ENCODE data around the gene SBF1.

The SBF1 gene

GRCh38 chr22:50483977-50484853 is 9.4 kb upstream of the SBF1 start:
- peak; percentile 35 for DNase-seq

DNA sequence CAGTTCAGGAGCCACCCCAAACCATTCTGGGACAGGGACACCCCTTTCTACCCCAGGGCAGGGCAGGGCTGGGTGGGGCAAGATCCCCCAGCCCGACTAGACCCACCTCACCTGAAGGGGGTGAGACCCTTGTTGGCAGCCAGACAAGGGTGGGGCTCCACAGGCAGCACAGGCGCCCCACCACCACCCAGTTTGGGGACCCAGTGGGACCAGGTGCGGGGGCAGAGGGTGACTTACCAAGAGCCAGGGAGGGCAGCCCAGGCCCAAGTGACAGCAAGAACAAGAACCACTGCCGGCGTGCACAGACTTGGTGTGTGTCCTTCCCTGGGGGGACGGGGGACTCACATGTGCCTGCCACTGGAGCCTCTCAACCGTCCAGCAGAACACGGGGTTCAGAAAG is 8.7 kb upstream of the SBF1 start:
- no peak for DNase-seq

DNA sequence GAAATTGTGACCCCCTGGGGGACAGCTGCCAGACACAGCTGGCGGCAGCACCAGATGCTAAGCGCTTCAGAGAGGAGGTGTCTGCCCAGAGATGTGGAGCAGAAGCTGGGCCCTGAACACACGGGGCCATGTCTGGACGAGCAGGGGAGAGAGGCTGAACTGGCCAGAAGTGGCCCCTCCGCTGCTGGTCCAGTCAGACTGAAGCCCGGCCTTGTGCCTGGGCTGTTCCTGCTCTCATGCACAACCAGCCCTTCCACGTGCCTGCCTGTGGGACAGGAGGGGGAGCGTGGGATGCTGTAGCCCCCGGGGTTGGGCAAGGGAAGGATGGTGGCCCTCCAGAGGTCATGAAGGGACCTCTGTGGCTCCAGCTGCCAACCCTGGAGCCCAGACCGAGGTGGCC is 8.3 kb upstream of the SBF1 start:
- no peak for DNase-seq

- DNase-seq, result no peak
These were observed 7.6 kb upstream of the SBF1 start for GRCh38 chr22:50482107-50483074.

GRCh38 chr22:50481440-50482106 is 6.7 kb upstream of the SBF1 start, which contains the start of gene ADM2:
Gene ADM2 (plus strand): TSS chr22:50481543. CDS start chr22:50481848, 305 bp downstream.
- DNase-seq, result peak; percentile 48

DNA sequence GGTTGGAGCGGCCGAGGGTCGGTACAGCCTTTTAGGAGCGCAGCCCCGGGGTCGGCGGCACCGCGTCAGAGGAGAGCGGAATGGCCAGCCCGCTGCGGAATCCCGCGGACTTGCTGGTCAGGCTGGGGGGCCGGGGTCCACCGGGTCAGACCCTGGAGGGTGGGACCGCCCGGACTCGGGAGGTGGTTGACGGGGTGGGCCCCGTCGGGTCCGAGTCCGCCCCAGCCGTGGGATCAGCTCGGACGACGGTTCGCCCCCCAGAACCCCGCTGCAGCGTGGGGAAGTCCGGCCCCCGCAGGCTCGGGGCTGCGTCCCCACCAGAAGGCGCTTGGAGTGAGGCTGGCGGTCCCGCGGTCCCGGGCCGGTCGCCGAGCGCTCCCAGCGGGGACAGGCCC is 6.2 kb upstream of the SBF1 start:
- no peak for DNase-seq

DNA sequence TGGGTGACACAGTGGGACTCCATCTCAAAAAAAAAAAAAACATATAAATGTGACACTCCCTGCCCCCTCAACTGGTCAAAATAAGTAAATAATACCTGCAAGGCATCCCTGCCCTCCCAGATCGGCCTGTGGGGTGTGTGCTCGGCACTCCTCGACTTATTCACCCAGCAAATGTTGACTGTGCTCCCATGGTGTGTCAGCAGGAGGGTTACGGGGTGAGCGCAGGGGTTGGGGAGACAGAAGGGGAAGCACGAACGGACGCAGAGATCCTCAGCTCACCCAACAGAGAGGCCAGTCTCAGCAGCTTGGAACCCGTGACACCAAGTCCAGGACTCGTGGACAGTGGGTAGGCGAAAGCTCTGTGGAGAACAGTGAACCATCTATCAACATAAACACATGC is 4.9 kb upstream of the SBF1 start:
- no peak for DNase-seq

GRCh38 chr22:50477923-50478322 is 3.1 kb upstream of the SBF1 start:
- DNase-seq, result no peak

DNA sequence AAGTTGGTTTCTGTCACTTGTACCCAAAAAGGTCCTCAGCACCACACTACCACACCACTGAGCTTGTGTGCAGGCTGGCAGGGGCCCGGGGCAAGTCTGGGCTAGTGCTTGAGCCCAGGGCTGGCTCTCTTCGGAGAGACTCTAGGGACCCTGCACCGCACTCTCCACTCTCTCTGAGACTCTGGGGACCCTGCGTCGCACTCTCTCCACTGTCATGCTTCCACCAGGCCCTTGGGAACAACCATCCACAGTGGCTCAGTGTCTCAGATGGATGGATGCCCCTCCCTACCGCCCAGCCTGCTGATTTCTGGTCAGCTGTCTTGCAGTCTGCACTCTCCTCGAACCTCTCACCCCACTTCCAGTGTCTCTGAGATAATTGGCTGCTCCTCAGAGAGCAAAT is 2.0 kb upstream of the SBF1 start:
- DNase-seq, result no peak

DNA sequence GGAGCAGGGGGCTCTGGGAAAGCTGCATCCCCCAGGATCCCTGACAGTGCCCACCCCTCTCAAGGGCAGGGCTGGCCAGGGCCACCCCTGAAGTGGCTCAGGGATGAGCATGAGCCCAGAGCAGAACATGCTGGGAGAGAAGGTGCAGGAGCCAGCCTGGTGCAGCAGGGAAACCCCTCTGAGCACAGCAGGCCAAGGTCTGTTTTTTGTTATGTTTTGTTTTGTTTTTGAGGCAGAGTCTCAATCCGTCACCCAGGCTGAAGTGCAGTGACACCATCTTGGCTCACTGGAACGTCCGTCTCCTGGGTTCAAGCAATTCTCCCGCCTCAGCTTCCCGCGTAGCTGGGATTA is 792 bp upstream of the SBF1 start:
- DNase-seq, result no peak

GRCh38 chr22:50473855-50474671 is 772 bp downstream of the SBF1 start:
- DNase-seq, result peak; percentile 59

GRCh38 chr22:50473088-50473487 is 1.7 kb downstream of the SBF1 start:
- peak; percentile 28 for DNase-seq

GRCh38 chr22:50471962-50472361 is 2.9 kb downstream of the SBF1 start:
- no peak for DNase-seq

GRCh38 chr22:50471197-50471847 is 3.5 kb downstream of the SBF1 start:
- no peak for DNase-seq

GRCh38 chr22:50470491-50470890 is 4.3 kb downstream of the SBF1 start:
- DNase-seq, result no peak

DNA sequence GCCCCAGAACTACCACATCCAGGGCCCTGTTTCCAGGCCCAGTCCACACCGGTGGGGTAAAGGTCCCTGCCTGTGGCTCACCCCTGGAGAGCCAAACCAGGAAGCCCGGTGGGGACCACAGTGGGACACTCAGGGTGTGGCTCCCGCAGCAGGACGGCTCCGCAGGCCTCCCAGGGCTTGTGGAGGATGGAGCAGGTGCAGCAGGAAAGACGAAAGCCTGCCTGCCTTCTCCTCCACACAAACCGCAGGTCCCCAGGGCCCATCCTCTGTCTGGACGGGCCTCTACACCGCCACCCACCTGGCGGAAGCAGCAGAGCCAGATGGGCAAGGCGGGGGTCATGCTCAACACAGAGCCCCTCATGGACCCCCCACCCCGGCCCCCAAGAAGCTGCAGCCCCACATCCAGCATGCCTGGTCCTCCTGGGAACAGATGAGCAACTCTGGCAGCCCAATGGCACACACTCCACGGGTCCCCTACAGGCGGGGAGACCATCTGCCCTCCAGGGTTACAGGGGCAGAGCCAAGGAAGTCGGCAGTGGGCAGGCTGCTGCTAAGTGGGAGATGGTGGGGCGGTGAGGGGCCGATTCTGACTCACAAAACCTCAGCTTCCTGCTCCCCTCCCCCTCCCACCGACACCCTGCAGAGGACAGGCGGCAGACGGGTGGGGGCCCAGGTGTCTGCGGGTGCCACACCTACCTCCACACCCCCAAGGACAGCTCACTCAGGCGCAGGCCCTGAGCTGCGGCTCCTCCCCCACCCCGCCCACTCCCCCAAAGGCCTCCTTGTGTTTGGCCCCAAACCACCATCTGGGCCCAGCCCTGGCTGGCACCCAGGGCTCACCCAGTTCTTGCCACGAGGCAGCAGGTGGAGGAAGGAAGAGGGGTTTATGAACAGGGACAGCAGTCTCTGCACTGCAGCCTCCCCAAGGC is 5.2 kb downstream of the SBF1 start:
- DNase-seq, result no peak

DNA sequence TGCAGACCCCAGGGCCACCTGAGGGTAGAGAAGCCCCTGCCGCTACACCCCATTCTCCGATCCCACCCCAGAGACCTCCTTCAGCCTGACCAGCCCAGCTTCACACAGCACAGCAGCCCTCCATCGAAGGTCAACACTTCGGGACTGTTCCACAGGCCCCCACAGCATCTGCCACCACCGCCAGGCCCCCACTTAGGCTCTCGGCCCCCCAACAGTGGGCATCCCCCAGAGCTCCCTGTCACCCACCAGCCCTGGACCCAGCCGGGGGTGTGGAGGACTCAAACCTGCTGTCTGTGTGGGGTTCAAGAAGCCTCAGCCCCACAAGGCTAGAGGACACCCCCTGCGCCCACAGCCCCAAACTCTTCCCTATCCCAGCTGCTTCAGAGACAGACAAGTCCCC is 6.2 kb downstream of the SBF1 start:
- no peak for DNase-seq

DNA sequence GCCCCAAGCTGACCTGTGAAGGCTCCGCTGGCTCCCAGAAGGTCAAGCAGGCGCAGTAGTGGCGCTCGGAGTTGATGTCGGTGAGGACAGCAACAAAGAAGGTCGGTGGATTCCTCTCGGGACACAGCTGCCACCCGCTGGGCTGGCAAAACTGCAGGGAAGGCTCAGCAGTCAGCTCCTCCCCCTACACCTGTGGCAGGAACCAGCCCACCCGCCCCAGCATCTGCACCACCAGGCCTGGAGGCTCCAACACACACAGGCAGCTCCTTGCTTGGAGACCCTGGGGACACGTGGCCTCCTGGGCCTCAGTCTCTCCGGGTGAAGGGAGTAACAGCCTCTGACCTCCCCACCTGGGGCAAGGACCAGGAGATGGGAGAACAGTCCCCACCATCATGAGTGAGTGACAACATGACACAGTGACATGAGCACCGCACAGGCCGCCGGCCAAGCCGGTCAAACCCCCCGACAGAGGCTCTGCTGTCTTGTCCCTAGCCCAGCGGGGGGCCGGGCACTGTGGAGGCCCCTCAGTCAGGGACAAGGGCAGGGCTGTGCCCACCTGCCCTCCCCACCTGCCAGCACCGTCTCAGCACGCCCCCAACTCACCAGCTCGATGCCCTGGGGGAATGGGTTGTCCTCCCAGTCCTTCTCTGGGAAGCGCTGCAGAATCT is 6.9 kb downstream of the SBF1 start:
- no peak for DNase-seq

DNA sequence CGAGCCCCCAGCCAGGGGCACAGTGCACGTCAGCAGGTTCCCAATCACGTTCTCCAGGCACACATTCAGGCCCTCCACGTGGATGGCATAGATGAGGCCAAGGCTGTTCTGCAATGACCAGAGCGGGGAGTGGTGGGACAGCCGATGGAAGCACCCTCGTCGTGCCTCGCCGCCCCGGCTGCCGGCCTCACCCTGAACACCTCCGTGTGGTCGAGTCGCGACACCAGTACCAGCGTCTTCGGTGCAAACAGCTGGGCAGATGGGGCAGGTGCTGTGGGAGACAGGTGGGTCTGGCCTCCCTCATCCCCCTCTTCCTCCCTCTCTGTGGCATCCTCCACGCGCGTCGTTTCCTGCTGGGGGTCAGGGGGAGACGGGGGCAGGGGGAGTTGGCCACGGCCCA is 7.5 kb downstream of the SBF1 start:
- DNase-seq, result no peak

All from DMS53 (cell line).